Measurements from ENCODE around the gene PSTK.
A peak's percentile ranks its signal among the peaks of the same experiment; 100 is the strongest.

Gene PSTK

DNA sequence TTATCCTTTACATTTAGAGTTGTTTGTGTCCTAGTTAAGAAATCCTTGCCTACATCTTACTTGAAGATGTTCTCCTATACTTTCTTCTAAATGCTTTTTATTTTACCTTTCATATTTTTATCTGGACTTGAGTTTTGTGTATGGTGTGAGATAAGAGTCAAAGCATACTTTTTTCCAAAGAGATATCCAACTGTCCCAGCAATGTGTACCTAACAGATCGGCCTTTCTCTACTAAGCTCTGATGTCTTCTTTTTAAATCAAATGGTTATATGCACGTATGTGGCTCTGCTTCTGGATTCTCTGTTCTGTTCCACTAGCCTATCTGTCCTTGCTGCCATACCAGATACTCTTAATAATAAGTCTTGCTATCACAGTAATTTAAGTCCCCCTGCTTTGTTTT, 21.2 kb downstream of the PSTK start:
- H3K27ac Mint-ChIP-seq = no peak overlapping the region
- H3K4me1 Mint-ChIP-seq = peaks cover 36% of the 10 kb centered on the region
- H3K27me3 Mint-ChIP-seq = no peaks in the 10 kb centered on the region
- ATAC-seq (no peak), DNase-seq (no peak)
- H3K36me3 Mint-ChIP-seq (ENCODE audit: low read depth) = peaks cover 26% of the 10 kb centered on the region
- H3K4me3 Mint-ChIP-seq = no peak overlapping the region
- H3K9me3 Mint-ChIP-seq = no peaks in the 10 kb centered on the region

DNA sequence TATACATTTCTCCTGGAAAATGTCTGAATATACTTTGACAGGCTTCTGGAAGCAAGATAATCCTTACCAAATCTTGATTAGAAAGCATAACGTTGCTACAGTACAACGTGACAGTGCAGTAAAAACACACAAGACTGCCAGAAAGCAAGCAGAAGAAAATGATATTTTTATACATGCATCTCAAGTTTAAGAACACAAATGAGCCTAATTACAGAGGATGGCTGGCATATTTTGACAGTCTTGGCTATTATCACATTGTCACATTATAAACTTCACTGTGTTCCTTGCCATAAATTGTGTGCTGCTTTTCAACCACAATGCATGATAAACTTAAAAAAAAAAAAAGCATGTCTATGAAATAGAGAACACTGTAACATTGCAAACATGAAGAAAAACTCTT, 24.1 kb downstream of the PSTK start:
- H3K27me3 Mint-ChIP-seq = no peaks in the 10 kb centered on the region
- H3K4me1 Mint-ChIP-seq = peaks cover 52% of the 10 kb centered on the region
- no peaks in the 10 kb centered on the region for H3K9me3 Mint-ChIP-seq
- DNase-seq = no peak
- no peak overlapping the region for H3K4me3 Mint-ChIP-seq
- H3K27ac Mint-ChIP-seq = no peak overlapping the region
- H3K36me3 Mint-ChIP-seq (ENCODE audit: low read depth) = peaks cover 20% of the 10 kb centered on the region
- no peak for ATAC-seq

DNA sequence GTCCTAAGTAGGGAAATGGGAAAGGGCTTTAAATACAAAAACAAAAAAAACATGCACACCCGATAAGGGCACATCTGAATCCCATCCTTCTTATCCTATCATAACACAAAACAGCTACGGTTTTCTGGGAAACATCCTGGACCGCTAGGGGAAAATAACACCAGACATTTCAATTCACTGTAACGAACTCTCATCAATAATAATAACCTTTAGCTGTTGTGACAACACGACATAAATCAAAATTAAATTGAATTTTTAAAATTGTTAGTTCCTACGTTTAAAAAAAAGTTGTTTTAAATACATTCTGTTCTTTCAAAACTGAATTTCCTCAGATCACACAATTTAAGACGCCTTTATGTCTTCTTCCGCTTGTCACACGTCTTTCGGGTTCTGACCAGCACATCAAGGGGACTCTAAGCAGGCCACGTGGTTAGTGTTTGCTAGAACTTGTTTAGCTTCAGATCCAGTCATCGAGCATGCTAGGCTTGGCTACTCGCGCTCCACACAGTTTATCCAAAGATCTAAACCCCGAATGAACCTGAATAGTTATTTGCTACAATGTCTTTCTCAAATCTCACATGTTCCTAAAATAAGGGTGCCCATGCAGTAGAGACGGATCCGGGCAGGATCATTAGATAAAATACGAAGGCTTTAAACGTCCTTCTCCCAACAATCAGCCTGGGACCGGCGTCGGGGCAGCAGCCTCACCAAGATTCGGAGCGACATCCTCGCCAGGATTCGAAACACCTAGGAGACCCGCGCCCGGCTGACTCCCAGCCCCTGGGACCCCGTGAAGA, 27.6 kb downstream of the PSTK start:
- ATAC-seq = peak; percentile 55
- peak; percentile 39 for DNase-seq
- H3K4me3 Mint-ChIP-seq = peak overlapping the region; percentile 100
- H3K36me3 Mint-ChIP-seq (ENCODE audit: low read depth) = peaks cover 21% of the 10 kb centered on the region
- H3K27me3 Mint-ChIP-seq = no peaks in the 10 kb centered on the region
- peak overlapping the region; percentile 99 for H3K27ac Mint-ChIP-seq
- peaks cover 47% of the 10 kb centered on the region for H3K4me1 Mint-ChIP-seq
- H3K9me3 Mint-ChIP-seq = no peaks in the 10 kb centered on the region

DNA sequence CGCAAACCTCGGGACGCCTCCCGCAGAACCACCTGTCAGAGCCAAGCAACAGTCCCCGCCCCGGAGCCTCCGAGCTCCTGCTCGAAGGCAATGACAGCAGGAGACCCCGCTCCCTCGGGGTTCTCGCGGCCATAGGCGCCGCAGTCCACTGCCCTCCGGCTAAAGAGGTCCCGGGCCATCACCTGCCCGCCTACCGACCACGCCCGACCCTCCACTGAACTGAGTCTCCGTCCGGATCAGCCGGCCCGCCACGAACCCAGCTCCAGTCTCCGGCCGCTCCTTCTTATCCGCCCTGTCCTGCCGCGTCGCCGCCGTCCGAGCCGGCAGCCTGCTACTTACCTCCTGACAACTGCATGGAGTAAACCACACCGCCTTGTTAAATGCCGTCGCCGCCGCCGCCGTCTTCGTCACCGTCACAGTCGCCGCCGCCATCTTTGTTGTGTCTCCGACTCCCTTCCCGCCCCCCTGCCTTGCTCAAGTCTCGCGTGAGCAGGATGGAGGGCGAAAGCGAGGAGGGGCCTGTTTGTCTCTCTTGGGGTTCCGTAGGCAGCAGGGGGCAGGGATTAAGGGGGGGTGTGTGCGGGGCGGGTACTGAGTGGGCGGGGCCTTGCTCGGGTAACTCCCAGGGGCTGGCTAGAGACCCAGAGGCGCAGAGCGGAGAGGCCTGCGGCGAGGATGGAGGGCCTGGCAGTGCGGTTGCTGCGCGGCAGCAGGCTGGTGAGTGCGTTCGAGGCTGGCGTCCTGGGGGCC, 28.3 kb downstream of the PSTK start, which contains the start of the genes ACADSB and IKZF5:
ACADSB (plus strand) TSS at position 652 of the 750 bp plus-strand sequence; CDS start at position 676, 24 bp downstream.
IKZF5 (minus strand) TSS at position 441 of the 750 bp plus-strand sequence. CDS start 10,170 bp downstream, outside the sequence.
- peak; percentile 93 for DNase-seq
- Mint-ChIP-seq H3K27ac (peak within 1 kb of the TSS; percentile 99), H3K4me1 (peaks cover 47% of the 10 kb centered on the region), H3K4me3 (peak within 1 kb of the TSS; percentile 100), H3K36me3 (ENCODE audit: low read depth) (peaks cover 19% of the 10 kb centered on the region), H3K9me3 (no peaks in the 10 kb centered on the region), H3K27me3 (no peaks in the 10 kb centered on the region)
- ATAC-seq = peak; percentile 93

DNA sequence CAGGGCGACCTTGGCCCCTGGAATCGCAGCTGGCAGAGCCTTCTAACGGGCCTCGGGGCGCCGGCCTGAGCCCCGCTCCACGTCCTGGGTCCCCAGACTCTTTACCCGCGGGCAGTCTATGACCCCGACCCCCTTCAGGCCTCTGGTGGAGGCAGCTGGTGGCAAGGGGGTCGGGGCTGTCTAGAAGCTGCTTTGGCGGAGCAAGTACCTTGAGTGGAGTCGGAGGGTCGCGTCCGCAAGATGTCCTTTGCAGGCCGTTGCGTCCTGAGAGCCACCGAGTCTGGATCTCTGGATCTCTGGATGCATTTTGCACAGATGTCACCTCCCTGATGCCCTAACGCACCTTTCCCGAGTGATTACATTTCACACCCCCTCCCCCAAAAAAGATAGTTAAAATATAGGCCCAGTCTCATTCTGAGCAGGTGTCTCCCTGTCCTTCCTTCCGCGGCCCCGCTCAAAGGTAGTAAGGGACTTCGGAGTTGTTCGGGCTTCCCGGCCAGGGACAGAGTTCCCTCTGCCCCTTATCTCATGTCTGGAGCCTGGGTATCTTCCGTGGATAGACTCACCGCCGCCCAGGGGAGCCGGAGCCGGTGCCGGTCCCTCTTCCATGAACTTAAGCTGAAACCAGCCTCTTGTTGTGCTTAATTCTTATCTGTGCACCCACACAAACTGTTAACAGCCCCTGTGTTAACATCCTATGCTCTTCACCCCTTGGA, 29.1 kb downstream of the PSTK start:
- Mint-ChIP-seq H3K27ac (peak overlapping the region; percentile 99), H3K4me1 (peaks cover 44% of the 10 kb centered on the region), H3K4me3 (peak overlapping the region; percentile 100), H3K27me3 (no peaks in the 10 kb centered on the region), H3K9me3 (no peaks in the 10 kb centered on the region), H3K36me3 (ENCODE audit: low read depth) (peaks cover 17% of the 10 kb centered on the region)
- DNase-seq (peak; percentile 15), ATAC-seq (no peak)

DNA sequence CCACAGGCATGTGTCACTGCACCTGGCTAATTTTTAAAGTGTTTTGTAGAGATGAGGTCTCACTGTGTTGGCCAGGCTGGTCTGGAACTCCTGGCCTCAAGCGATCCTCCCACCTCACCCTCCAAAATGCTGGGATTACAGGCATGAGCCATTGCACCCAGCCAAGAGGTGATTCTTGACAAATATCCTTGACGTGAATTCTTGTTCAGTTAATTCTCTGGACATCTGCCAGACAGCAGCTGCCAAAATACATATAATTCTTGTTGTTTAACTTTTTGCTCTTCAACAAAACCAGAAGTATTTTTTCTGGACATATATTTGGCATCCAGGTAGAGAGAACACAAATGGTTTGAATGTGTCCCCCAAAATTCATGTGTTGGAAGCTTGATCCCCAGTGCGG, 31.8 kb downstream of the PSTK start:
- peaks cover 10% of the 10 kb centered on the region for H3K36me3 Mint-ChIP-seq (ENCODE audit: low read depth)
- no peak for DNase-seq
- no peak overlapping the region for H3K27ac Mint-ChIP-seq
- no peaks in the 10 kb centered on the region for H3K9me3 Mint-ChIP-seq
- peaks cover 21% of the 10 kb centered on the region for H3K4me1 Mint-ChIP-seq
- no peak for ATAC-seq
- H3K27me3 Mint-ChIP-seq = no peaks in the 10 kb centered on the region
- H3K4me3 Mint-ChIP-seq = no peak overlapping the region

DNA sequence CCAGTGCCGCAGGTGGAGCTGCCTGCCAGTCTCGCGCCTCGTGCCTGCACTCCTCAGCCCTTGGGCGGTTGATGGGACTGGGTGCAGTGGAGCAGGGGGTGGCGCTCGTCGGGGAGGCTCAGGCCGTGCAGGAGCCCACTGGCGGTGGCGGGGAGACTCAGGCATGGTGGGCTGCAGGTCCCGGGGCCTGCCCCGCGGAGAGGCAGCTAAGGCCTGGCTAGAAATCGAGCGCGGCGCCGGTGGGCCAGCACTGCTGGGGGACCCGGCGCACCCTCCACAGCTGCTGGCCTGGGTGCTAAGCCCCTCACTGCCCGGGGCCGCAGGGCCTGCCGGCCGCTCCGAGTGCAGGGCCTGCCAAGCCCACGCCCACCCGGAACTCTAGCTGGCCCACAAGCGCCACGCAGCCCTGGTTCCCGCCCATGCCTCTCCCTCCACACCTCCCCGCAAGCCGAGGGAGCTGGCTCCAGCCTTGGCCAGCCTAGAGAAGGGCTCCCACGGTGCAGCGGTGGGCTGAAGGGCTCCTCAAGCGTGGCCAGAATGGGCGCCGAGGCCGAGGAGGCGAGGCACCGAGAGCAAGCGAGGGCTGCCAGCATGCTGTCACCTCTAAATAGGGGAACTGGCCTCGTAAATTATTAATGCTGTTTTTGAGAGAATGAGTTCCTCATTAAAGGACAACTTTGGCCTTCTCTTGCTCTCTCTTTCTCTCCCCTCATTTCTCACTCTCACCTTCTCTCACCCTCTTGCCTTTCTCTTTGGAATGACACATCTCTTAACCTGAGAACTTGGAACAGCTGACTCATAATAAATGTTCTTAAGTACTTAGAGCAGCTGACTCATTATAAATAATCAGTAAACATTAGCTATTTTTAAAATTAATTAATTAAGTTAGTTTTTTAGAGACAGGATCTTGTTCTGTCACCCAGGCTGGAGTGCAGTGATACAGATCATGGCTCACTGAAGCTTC, 33.5 kb downstream of the PSTK start:
- Mint-ChIP-seq H3K27ac (no peak overlapping the region), H3K36me3 (ENCODE audit: low read depth) (peaks cover 9% of the 10 kb centered on the region), H3K4me1 (peaks cover 9% of the 10 kb centered on the region), H3K4me3 (no peak overlapping the region), H3K27me3 (no peaks in the 10 kb centered on the region), H3K9me3 (no peaks in the 10 kb centered on the region)
- DNase-seq = no peak
- ATAC-seq = no peak

DNA sequence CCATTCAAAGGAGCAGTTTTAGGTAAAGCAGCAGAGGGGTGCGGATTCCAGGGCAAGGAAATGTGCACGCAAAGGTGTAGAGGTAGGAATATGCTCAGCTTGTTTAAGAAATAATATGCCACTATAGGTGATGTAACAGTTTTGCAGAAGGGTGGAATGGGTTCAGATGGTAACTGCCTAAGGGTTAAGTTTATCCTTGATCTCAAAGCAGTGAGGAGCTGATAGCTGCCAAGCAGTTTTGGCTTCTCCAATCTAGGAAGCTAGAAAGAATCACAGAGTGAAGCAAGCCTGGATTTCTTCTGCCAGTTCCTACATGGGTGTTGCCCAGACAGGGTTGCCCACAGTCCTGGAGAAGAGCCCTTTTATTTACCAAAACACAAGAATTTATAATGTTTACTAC, 34.6 kb downstream of the PSTK start:
- no peak for ATAC-seq
- Mint-ChIP-seq H3K36me3 (ENCODE audit: low read depth) (peaks cover 9% of the 10 kb centered on the region), H3K4me1 (peaks cover 8% of the 10 kb centered on the region), H3K4me3 (no peak overlapping the region), H3K9me3 (no peaks in the 10 kb centered on the region), H3K27me3 (no peaks in the 10 kb centered on the region), H3K27ac (no peak overlapping the region)
- DNase-seq = no peak

DNA sequence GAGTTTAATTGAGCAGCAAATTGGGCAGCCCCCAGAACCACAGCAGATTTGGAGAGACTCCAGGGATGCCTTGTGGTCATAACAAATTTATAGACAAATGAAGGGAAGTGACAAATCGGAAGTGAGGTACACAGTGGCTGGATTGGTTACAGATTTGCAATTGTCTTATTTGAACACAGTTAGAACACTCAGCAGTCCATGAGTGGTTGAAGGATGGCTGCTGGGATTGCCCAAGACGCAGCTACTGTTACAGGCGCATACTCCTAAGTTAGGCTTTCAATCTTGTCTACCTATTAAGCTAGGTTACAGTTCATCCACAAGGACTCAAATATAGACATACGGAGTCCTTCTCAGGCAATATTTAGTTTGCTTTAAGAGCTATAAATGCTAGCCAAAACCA, 36.0 kb downstream of the PSTK start:
- no peaks in the 10 kb centered on the region for H3K9me3 Mint-ChIP-seq
- H3K36me3 Mint-ChIP-seq (ENCODE audit: low read depth) = peaks cover 9% of the 10 kb centered on the region
- H3K27me3 Mint-ChIP-seq = no peaks in the 10 kb centered on the region
- DNase-seq = no peak
- no peaks in the 10 kb centered on the region for H3K4me1 Mint-ChIP-seq
- H3K27ac Mint-ChIP-seq = no peak overlapping the region
- no peak overlapping the region for H3K4me3 Mint-ChIP-seq
- ATAC-seq = no peak

DNA sequence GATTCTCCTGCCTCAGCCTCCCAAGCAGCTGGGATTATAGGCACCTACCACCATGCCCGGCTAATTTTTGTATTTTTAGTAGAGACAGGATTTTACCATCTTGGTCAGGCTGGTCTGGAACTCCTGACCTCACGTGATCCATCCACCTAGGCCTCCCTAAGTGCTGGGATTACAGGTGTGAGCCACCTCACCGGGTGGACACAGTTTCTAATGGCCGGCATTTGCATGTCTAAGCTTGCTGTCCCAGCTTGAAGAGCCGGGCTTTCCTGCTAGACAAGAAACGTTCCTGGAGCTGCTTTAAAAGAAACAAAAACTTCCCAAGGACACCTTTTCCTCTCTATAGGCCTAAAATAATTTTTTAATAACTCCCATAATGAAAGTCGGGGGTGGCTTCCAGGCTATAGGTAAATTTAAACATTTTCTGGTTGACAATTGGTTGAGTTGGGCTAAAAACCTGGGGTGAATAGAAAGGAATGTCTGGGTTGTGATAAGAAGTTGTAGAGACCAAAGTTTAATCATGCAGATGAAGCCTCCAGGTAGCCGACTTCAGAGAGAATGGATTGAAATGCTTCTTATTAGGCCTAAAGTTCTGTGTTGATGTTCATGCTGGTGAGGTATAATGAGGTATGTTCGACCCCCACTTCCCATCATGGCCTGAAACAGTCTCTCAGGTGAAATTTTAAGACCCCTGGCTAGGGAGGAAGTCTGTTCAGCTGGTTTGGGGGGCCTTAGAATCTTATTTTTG, 37.4 kb downstream of the PSTK start:
- no peak overlapping the region for H3K4me3 Mint-ChIP-seq
- no peaks in the 10 kb centered on the region for H3K9me3 Mint-ChIP-seq
- no peak for DNase-seq
- no peaks in the 10 kb centered on the region for H3K27me3 Mint-ChIP-seq
- H3K4me1 Mint-ChIP-seq = no peaks in the 10 kb centered on the region
- H3K36me3 Mint-ChIP-seq (ENCODE audit: low read depth) = peaks cover 4% of the 10 kb centered on the region
- no peak for ATAC-seq
- H3K27ac Mint-ChIP-seq = no peak overlapping the region

DNA sequence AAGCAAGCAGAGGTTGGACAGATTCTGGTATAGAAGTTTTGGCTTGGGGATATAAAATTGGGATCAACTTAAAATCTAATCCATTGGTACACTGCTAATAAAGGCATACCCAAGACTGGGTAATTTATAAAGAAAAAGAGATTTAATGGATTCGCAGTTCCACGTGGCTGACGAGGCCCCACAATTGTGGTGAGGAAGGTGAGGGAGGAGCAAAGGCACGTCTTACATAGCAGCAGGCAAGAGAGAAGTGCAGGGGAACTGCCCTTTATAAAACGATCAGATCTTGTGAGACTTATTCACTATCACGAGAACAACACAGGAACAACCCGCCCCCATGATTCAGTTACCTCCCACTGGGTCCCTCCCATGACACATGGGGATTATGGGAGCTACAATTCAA, 38.3 kb downstream of the PSTK start:
- H3K27me3 Mint-ChIP-seq = no peaks in the 10 kb centered on the region
- no peak for ATAC-seq
- H3K36me3 Mint-ChIP-seq (ENCODE audit: low read depth) = peaks cover 4% of the 10 kb centered on the region
- H3K4me1 Mint-ChIP-seq = no peaks in the 10 kb centered on the region
- no peak overlapping the region for H3K4me3 Mint-ChIP-seq
- no peaks in the 10 kb centered on the region for H3K9me3 Mint-ChIP-seq
- DNase-seq = no peak
- no peak overlapping the region for H3K27ac Mint-ChIP-seq

DNA sequence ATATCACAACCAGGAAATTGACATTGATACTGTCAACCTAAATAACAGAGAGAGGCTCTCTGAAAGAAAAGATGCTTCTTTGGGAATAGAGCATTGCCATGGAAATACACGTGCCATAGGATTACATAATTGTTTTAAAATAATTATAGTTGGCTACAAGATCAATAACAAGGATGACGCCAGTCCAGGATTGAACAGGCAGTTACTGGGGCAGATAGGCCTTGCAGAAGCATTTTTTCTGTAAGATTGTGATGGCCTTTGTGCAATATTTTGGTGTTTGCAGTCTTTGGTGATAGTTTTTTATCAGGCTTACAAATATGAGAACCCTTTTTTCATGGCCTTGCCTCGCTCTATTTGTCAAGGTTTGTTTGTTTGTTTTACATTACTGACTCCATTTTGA, 39.1 kb downstream of the PSTK start:
- DNase-seq (no peak), ATAC-seq (no peak)
- Mint-ChIP-seq H3K9me3 (no peaks in the 10 kb centered on the region), H3K27ac (no peak overlapping the region), H3K4me3 (no peak overlapping the region), H3K27me3 (no peaks in the 10 kb centered on the region), H3K4me1 (no peaks in the 10 kb centered on the region), H3K36me3 (ENCODE audit: low read depth) (peaks cover 4% of the 10 kb centered on the region)

DNA sequence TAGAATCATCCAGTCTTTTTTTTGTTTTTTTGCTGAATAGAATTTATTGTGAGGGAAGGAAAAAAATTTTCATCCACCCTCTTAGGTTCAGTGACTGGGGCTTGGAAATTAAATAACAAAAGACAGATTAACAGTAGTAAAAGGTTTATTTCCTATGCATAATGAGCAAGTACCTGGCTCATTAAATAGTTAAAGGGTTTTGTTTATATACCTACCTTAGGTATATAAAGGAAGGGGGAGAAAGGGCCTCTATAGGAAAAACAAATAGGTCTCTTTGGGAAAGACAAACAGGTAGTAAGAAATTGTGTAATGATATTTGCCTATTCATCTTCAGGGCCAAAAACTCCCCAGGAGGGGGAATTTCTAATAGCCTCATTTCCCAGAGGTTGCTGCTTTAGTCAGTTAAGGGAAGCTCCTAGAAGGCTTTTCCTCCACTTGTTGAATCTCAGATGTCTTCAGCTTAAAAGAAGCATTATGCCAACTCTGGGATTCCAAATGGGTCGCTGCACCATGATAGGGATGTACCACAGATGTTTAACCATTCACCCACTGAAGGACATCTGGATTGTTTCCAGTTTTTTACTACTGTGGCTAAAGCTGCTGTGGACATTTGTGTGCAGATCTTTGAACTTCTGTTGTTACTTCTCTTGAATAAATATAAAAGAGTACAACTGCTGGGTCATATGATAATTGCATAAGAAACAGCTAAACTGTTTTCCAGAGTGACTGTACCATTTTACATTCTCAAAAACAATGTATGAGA, 39.9 kb downstream of the PSTK start:
- ATAC-seq (no peak), DNase-seq (no peak)
- H3K4me1 Mint-ChIP-seq = no peaks in the 10 kb centered on the region
- H3K36me3 Mint-ChIP-seq (ENCODE audit: low read depth) = peaks cover 4% of the 10 kb centered on the region
- no peaks in the 10 kb centered on the region for H3K27me3 Mint-ChIP-seq
- no peak overlapping the region for H3K4me3 Mint-ChIP-seq
- H3K9me3 Mint-ChIP-seq = no peaks in the 10 kb centered on the region
- H3K27ac Mint-ChIP-seq = no peak overlapping the region
